Spleen (tissue), 7 donors: ENCODE data around the gene NT5DC4.

Source experiments
- POLR2A ChIP-seq, 3 donors: fragments of 450-650 bp; IDR thresholded peaks; one replicate each; pipeline ENCODE4 v1.5.1; 2017; ENCODE audit warnings: antibody characterized with exemption in 3 of 3, mild to moderate bottlenecking in 1 of 3
- POLR2AphosphoS5 ChIP-seq, 3 donors: sonication (generic); formaldehyde crosslinking; IDR thresholded peaks; one replicate each; pipeline ENCODE4 v1.5.1; 2017; ENCODE audit warnings: antibody characterized with exemption in 3 of 3
- TF ChIP-seq, protein P1 (sequence below), 11 experiments: fragments of 200-600 bp in 7 of 11; fragments of 450-650 bp in 4 of 11; sonication (generic) in 4 of 11; IDR thresholded peaks in 8 of 11; conservative IDR thresholded peaks in 3 of 11; 1 replicate in 7 of 11; 2 replicates in 4 of 11; pipeline versions ENCODE4 v1.4.0 to v1.8.0; 2016 to 2021; ENCODE audit warnings: antibody characterized with exemption in 11 of 11, inconsistent platforms in 4 of 11, mild to moderate bottlenecking in 1 of 11
- donor health status: DM: no; HTN: no; CAD: no; lungs with moderate emphysema.
- donor health status: DM: no; HTN: no; CAD: no.
- donor health status: DM: no; HTN: no; CAD: no.

DNA sequence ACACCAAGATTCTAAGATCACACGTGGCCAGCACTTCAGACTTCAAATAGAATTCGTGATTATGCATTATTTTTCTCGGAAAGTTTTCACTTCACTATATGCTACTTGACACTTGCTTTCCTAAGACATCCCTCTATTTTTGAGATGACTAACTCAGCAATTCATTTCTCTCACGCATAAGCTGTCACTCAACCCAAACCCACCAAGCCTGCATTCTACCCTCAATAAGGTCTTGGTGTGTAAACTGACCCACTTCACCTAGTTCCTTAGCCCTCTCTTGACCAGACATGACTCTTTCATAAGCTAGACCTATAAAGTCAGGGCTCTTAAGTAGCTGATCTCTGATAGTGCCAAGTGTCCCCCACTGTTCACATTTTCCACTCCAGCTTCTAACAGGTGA lies 31.8 kb downstream of the NT5DC4 start:
- TF ChIP-seq, protein P1, sequence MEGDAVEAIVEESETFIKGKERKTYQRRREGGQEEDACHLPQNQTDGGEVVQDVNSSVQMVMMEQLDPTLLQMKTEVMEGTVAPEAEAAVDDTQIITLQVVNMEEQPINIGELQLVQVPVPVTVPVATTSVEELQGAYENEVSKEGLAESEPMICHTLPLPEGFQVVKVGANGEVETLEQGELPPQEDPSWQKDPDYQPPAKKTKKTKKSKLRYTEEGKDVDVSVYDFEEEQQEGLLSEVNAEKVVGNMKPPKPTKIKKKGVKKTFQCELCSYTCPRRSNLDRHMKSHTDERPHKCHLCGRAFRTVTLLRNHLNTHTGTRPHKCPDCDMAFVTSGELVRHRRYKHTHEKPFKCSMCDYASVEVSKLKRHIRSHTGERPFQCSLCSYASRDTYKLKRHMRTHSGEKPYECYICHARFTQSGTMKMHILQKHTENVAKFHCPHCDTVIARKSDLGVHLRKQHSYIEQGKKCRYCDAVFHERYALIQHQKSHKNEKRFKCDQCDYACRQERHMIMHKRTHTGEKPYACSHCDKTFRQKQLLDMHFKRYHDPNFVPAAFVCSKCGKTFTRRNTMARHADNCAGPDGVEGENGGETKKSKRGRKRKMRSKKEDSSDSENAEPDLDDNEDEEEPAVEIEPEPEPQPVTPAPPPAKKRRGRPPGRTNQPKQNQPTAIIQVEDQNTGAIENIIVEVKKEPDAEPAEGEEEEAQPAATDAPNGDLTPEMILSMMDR (IDR thresholded peaks at IDR 0.05 in 8 of 11, conservative IDR thresholded peaks at IDR 0.05 in 3 of 11): no peak
- TF ChIP-seq POLR2A (IDR thresholded peaks at IDR 0.05) (no peak), POLR2AphosphoS5 (IDR thresholded peaks at IDR 0.05) (no peak)
